Measurements from ENCODE around the gene COX6A2.

DNA sequence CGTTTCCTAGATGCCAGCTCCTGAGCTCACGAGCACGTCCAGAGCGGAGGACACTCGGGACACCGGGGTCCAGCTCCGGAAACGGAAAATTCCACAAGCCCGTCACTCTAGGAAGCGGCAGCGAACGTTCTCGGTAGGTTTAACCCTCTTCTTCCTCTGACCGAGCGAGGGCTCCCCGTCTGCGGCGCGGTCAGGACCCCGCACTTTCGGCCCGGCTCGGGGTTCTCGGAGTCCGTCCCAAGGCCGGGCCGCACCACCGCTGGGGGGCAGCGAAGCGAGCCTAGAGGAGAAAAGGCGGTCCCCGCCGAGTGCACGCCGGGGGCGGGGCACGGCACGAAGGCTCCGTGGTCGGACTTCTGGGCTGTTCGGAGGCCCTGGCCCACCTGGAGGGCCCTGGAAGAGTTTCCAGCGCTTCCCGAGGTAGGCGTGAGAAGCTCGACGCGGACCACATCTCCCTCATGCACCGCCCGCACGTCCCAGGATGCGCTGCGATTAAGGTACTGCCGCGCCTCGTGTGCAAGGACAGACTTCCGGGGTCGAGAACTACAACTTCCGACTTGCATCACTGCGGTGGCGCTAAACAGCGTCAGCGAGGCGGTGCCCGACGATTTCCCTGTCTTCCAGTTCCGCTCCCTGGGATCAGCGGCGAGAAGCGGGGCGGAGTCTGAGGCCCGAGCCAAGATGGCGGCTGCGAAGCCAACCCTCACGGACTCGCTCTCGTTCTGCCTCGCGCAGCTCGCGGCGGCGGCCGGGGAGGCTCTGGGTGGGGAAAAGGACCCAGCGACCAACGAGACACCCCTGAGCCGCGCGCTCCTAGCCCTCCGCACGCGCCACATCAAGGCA, 30.9 kb upstream of the COX6A2 start, which contains the start of gene ARMC5:
- TF ChIP-seq, protein P1, sequence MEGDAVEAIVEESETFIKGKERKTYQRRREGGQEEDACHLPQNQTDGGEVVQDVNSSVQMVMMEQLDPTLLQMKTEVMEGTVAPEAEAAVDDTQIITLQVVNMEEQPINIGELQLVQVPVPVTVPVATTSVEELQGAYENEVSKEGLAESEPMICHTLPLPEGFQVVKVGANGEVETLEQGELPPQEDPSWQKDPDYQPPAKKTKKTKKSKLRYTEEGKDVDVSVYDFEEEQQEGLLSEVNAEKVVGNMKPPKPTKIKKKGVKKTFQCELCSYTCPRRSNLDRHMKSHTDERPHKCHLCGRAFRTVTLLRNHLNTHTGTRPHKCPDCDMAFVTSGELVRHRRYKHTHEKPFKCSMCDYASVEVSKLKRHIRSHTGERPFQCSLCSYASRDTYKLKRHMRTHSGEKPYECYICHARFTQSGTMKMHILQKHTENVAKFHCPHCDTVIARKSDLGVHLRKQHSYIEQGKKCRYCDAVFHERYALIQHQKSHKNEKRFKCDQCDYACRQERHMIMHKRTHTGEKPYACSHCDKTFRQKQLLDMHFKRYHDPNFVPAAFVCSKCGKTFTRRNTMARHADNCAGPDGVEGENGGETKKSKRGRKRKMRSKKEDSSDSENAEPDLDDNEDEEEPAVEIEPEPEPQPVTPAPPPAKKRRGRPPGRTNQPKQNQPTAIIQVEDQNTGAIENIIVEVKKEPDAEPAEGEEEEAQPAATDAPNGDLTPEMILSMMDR (IDR thresholded peaks at IDR 0.05): no peak
- TF ChIP-seq, protein P2, sequence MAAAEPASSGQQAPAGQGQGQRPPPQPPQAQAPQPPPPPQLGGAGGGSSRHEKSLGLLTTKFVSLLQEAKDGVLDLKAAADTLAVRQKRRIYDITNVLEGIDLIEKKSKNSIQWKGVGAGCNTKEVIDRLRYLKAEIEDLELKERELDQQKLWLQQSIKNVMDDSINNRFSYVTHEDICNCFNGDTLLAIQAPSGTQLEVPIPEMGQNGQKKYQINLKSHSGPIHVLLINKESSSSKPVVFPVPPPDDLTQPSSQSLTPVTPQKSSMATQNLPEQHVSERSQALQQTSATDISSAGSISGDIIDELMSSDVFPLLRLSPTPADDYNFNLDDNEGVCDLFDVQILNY (CRISPR knock-in tag; IDR thresholded peaks at IDR 0.05): peak; percentile 76; the same call in 1 of the 2 replicates
- TF ChIP-seq, protein P3, sequence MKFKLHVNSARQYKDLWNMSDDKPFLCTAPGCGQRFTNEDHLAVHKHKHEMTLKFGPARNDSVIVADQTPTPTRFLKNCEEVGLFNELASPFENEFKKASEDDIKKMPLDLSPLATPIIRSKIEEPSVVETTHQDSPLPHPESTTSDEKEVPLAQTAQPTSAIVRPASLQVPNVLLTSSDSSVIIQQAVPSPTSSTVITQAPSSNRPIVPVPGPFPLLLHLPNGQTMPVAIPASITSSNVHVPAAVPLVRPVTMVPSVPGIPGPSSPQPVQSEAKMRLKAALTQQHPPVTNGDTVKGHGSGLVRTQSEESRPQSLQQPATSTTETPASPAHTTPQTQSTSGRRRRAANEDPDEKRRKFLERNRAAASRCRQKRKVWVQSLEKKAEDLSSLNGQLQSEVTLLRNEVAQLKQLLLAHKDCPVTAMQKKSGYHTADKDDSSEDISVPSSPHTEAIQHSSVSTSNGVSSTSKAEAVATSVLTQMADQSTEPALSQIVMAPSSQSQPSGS (CRISPR knock-in tag; IDR thresholded peaks at IDR 0.05; ENCODE audit: borderline replicate concordance, low read depth): no peak
- TF ChIP-seq, protein P4, sequence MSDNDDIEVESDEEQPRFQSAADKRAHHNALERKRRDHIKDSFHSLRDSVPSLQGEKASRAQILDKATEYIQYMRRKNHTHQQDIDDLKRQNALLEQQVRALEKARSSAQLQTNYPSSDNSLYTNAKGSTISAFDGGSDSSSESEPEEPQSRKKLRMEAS (CRISPR knock-in tag; IDR thresholded peaks at IDR 0.05): peak; percentile 97
- TF ChIP-seq JUN (CRISPR knock-in tag; IDR thresholded peaks at IDR 0.05): no peak; the same call in 1 of the 2 replicates
- TF ChIP-seq ESRRA (CRISPR knock-in tag; IDR thresholded peaks at IDR 0.05; ENCODE audit: borderline replicate concordance): peak; percentile 78; the same call in 1 of the 2 replicates
- TF ChIP-seq TP53 (CRISPR knock-in tag; IDR thresholded peaks at IDR 0.05): no peak
- TF ChIP-seq CBFB (CRISPR knock-in tag; IDR thresholded peaks at IDR 0.05; ENCODE audit: low read depth): no peak; the same call in 1 of the 2 replicates
- TF ChIP-seq SP1 (CRISPR knock-in tag; conservative IDR thresholded peaks at IDR 0.05): peak; percentile 95
- no peak; the same call in 1 of the 2 replicates for TF ChIP-seq NR2C2 (CRISPR knock-in tag; IDR thresholded peaks at IDR 0.05)
- TF ChIP-seq, protein P5, sequence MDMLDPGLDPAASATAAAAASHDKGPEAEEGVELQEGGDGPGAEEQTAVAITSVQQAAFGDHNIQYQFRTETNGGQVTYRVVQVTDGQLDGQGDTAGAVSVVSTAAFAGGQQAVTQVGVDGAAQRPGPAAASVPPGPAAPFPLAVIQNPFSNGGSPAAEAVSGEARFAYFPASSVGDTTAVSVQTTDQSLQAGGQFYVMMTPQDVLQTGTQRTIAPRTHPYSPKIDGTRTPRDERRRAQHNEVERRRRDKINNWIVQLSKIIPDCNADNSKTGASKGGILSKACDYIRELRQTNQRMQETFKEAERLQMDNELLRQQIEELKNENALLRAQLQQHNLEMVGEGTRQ (CRISPR knock-in tag; IDR thresholded peaks at IDR 0.05): peak; percentile 62
